ENCODE data around the gene DNAJC28. TPM values are rescaled to one million over a fixed set of nuclear protein-coding genes. Genes with fewer than 3 reads are reported as not detected.
"Not testable (repeated sequence)": the region's sequence is repeated elsewhere in the genome, so short reads cannot be mapped to it uniquely, and the experiment has no call there.

The DNAJC28 gene
- total RNA-seq, 1 donor from 2014 or later: 2.3 TPM

- Histone ChIP-seq H3K36me3 (no peaks in the 10 kb centered on the region), H3K27ac (no peak overlapping the region), H3K9me3 (no peaks in the 10 kb centered on the region), H3K4me3 (no peak overlapping the region), H3K27me3 (no peaks in the 10 kb centered on the region), H3K4me1 (peaks cover 18% of the 10 kb centered on the region)
- no peak for TF ChIP-seq CTCF (IDR thresholded peaks at IDR 0.05)
- intact Hi-C loops (cut with DNase I): no loop called here
- no peak for DNase-seq
- no peak for ATAC-seq
Measured at GRCh38 chr21:33477066-33477465, 14.4 kb downstream of the DNAJC28 start.

- H3K4me3 ChIP-seq: no peak overlapping the region
- DNase-seq (no peak), ATAC-seq (no peak)
- H3K27ac ChIP-seq: no peak overlapping the region
- H3K4me1 ChIP-seq: peaks cover 8% of the 10 kb centered on the region
- no peaks in the 10 kb centered on the region for H3K36me3 ChIP-seq
- H3K9me3 ChIP-seq: no peaks in the 10 kb centered on the region
- intact Hi-C loops (cut with DNase I): no loop called here
- H3K27me3 ChIP-seq: no peaks in the 10 kb centered on the region
- TF ChIP-seq CTCF (IDR thresholded peaks at IDR 0.05): no peak
Measured at GRCh38 chr21:33473344-33473743, 18.2 kb downstream of the DNAJC28 start.

GRCh38 chr21:33470701-33471100, 20.8 kb downstream of the DNAJC28 start:
- Histone ChIP-seq H3K4me1 (no peaks in the 10 kb centered on the region), H3K36me3 (peaks cover 16% of the 10 kb centered on the region), H3K27me3 (no peaks in the 10 kb centered on the region), H3K27ac (no peak overlapping the region), H3K9me3 (no peaks in the 10 kb centered on the region), H3K4me3 (no peak overlapping the region)
- intact Hi-C loops (cut with DNase I): no loop called here
- no peak for TF ChIP-seq CTCF (IDR thresholded peaks at IDR 0.05)
- DNase-seq (no peak), ATAC-seq (no peak)

- H3K4me3 ChIP-seq; ATAC-seq; H3K27ac ChIP-seq; H3K27me3 ChIP-seq; H3K4me1 ChIP-seq; intact Hi-C loops (cut with DNase I); DNase-seq; H3K9me3 ChIP-seq: not testable (repeated sequence)
- peaks cover 23% of the 10 kb centered on the region for H3K36me3 ChIP-seq
Measured at GRCh38 chr21:33469183-33469582, 22.3 kb downstream of the DNAJC28 start.

GRCh38 chr21:33461538-33462250, 29.8 kb downstream of the DNAJC28 start:
- no peak overlapping the region for H3K27ac ChIP-seq
- DNase-seq: no peak
- intact Hi-C loops (cut with DNase I): no loop called here
- no peaks in the 10 kb centered on the region for H3K27me3 ChIP-seq
- no peak for TF ChIP-seq CTCF (IDR thresholded peaks at IDR 0.05)
- peaks cover 63% of the 10 kb centered on the region for H3K36me3 ChIP-seq
- H3K4me1 ChIP-seq: no peaks in the 10 kb centered on the region
- no peaks in the 10 kb centered on the region for H3K9me3 ChIP-seq
- H3K4me3 ChIP-seq: no peak overlapping the region
- no peak for ATAC-seq

GRCh38 chr21:33458861-33459260, 32.7 kb downstream of the DNAJC28 start:
- no peak overlapping the region for H3K27ac ChIP-seq
- TF ChIP-seq CTCF (IDR thresholded peaks at IDR 0.05): no peak
- no peaks in the 10 kb centered on the region for H3K27me3 ChIP-seq
- no peaks in the 10 kb centered on the region for H3K9me3 ChIP-seq
- intact Hi-C loops (cut with DNase I): no loop called here
- H3K4me1 ChIP-seq: no peaks in the 10 kb centered on the region
- DNase-seq: no peak
- peaks cover 75% of the 10 kb centered on the region for H3K36me3 ChIP-seq
- no peak for ATAC-seq
- H3K4me3 ChIP-seq: no peak overlapping the region
